Bone marrow (tissue), 2 donors: ENCODE measurements around the gene SCMH1.

Experiments
- DNase-seq, 2 donors: peaks; one replicate each; lab custom pipeline; 2025; lab: John Stamatoyannopoulos, UW

Gene SCMH1

DNA sequence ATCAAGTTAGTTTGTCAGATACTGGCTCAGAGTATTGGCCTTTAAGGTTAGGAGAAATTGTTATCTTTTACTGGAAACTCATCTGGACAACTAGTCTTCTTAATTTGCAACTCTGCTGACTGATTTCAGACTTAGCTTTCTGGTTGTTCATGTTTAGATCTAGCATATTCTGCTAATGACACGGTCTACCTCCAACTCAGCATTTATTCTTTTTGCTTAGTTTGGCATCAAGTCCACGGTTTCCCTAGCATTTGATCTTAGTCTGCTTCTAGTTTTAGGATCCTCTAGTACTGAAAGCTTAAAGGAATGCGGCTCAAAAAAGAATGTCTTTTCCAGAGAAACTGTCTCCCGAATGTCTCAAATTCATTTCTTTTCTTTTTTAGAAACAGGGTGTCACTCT lies 145.0 kb downstream of the SCMH1 start:
- no peak for DNase-seq

DNA sequence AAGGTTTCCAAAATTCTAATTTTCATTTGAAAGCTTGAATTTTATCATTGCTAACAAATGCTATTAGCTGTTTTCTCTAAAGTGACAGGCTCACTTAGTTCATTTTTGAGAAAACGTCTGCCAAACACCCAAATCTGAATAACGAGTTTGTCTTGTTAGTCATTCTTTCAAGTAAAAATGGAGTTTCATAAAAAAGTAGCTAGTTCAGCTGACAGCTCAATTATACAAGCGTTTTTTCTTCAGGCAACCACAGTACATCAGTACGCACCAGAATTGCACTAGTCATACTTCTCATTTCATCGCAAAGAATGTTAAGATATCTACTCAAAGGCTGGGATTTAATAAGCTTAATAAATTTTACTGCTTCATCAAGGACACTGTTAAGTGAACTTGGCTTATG lies 148.3 kb downstream of the SCMH1 start:
- no peak for DNase-seq

DNA sequence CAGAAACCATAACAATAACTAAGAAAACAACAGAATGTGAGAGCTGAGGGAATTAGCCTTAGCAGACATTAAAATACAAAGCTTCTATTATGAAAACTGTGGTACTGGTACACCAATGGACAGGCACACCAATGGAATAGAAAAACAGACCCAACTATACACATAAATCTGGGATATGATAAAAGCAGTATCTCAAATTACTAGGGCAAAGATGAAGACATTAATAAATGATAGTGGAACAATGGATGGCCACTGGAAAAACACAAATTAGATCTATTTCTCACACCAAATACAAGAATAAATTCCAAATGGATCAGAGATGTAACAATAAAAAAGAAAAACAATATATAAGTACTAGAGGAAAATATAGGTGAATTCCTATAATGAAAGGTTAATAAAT lies 155.2 kb downstream of the SCMH1 start:
- no peak for DNase-seq

DNA sequence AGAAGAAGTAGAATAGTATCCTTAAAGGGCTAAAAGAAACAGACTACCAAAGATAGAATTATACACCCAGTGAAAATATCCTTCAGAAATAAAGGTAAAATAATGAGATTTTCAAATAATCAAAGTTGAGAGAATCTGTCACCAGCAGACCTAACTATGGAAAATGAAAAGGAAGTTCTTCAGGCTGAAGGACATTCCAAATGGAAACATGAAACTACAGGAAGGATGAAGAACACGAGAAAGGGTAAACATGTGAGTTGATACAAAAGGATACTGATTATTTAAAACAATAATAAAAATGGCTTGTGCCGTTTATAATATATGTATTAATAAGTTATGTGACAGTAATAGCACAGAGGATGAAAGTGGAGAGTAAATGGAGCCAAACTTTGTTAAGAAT lies 163.5 kb downstream of the SCMH1 start:
- DNase-seq: no peak

DNA sequence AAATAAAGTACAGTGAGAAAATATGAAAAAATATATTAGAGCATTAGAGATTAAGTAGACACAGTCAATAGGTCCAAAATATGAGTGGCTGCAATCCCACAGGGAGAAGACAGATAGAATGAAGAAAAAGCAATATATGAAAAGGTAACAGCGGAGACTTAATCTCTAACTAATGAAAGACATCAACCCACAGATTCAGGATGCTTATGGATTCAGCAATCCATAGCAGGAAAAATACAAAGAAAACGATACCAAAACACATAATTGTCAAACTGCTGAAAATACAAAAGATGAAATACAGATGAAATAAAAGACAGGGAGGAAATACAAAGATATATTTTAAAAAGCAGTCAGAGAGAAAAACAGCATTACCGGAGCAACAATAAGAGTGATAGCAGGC lies 163.9 kb downstream of the SCMH1 start:
- no peak for DNase-seq

DNA sequence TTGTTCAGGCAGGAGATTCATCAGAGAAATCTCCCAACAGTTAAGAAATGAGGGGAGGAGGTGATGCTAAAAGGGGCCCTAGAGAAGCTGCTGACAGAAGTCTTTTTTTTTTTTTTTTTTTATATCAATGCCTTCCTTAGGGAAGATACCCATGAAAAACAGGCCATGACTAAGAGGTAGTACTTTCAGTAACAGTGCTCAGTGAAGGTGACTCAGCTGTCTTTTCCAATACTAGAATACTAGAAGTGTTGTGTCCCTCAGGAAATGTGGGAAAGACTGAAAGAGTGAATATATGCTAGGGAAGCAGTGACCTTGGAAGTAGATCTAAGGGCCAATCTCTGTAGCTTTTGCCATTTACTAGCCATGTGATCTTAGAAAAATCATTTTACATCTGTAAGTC lies 168.1 kb downstream of the SCMH1 start:
- no peak for DNase-seq

DNA sequence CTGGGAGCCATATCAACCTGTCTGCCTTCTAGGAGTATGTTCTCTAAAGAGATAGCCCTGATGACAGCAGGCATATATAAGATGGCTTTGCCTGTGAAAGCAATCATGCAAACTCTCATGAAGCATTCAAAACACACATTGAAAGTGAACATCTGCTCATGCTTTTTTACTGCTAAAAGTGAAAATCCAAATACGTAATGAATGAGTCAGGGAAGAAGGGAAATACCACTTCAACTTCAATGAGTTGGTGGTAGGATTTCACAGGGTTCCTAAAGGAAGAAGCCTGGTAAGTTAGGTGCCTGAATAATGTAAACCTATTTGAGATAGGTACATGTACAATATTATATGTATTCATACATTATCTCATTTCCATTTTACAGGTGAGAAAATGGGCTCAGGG lies 170.1 kb downstream of the SCMH1 start:
- DNase-seq: no peak

DNA sequence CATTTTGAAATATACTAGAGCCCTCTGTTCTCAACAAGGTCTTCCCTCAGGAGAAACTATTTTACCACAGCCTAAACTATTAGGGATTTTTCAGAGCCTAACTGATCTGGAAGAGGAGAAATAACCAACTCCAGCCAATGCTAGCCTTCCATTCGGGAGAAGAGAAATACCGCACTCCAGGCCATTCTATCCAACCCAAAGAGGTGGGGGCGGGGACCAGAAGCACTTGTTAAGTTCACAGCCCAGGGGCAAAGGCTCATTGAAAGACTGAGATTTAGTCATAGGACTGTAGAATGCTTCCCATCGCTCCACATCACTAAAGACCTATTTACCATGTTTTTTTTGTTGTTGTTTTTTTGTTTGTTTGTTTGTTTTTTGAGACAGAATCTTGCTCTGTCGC lies 185.2 kb downstream of the SCMH1 start:
- DNase-seq: no peak

DNA sequence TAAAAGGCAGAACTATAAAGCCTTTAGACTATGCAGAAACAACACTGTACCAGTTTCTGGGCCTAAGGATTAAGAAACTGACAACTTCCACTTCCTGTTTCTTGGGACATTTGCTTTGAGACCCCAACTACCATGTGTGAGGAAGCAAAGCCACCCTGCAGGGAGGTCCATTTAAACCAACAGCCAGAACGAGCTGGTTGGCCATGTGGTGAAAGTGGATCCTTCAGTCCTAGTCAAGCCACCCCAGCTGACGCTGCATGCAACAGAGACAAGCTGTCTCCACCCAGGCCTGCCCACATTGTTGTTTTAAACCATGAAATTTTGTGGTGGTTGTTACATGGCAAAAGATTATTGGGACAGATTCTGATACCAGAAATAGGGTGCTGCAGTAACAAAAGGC lies 188.8 kb downstream of the SCMH1 start:
- DNase-seq: no peak

DNA sequence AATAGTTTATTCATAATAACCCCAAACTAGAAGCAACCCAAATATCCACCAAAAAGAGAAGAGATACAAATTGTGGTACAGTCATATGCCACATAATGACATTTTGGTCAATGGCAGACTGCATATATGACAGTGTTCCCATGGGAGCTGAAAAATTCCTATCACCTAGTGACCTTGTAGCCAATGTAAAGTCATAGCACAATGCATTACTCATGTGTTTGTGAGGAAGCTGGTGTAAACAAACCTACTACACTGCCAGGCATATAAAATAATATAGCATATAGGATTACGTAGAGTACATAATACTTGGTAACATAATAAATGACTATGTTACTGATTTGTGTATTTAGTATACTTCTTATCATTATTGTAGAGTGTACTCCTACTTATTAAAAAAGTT lies 191.1 kb downstream of the SCMH1 start:
- no peak for DNase-seq

DNA sequence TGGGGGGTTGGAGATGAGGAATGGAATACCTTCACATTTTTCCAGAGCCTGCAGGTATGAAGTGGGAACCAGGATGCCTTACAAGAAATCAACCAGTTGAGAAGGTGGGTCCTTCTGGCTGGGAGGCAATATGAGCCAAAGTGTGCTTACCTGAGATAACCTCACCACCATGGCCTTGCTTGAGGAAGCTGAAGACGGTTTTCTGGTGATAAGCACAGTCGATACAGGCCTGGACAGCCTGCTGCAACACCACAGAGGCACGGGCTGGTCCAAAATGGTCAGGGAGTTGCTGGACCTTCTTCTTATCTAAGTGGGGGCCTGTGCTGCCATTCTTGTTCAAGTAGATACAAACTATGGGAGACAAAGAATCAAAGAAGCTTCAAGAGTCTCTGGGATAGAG lies 193.6 kb downstream of the SCMH1 start:
- DNase-seq: no peak

DNA sequence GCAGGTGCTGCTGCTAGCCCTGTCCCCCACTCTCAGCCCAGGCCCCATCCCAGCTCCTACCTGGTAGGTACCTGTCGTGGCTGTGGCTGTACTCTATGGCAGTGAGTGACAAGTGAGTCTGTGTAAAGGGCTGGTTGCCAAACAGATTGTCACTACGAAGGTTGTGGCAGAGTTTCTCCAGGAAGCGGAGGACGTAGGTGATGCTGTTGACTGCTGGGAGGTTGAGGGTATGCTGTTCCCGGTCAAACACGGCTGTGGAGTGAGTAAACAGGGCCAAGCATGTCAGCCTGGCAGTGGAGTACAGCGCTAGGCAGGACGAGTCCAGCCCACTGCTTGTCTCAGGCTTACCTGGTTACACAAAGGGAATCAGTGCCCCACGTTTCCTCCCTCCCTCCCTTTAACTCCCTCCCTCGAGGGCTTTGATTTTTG lies 195.7 kb downstream of the SCMH1 start:
- DNase-seq: no peak

DNA sequence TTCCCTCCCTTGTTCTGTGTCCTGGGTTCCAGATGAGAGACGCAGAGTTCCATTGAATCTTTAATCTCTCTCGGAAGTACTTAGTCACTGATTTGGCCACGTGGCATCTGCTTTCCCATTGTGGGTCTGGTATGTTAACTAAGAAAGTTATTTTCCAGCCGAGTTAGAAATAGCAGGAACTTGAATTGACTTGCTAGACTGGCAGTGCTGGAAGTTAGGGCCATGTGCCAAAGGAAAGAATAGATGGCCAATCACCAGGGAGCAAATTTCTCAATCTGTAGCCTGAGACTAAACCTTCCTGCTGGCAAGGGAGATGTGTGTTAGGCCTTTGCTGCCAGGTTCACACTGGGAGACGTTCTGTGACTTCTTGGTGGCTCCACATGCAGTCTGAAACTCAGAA lies 196.4 kb downstream of the SCMH1 start:
- DNase-seq: no peak

DNA sequence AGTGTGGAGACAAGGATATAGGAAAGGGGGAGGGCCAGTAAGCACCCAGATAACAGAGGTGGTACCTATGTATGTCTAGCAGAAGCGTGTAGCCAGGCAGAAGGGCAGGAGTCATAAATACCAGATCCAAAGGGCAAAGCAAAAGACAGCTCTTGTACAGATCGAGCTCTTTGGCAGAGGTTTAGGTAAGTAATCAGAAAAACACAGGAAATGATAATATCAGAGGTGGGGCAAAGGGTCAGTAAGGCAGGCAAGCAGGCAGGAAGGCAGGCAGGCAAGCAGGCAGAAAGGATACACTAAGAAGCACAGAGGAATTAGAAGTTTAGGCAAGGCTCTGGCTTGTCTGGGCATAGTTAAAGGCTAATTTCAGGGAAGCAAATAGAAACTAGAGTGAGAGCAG lies 197.9 kb downstream of the SCMH1 start:
- no peak for DNase-seq

DNA sequence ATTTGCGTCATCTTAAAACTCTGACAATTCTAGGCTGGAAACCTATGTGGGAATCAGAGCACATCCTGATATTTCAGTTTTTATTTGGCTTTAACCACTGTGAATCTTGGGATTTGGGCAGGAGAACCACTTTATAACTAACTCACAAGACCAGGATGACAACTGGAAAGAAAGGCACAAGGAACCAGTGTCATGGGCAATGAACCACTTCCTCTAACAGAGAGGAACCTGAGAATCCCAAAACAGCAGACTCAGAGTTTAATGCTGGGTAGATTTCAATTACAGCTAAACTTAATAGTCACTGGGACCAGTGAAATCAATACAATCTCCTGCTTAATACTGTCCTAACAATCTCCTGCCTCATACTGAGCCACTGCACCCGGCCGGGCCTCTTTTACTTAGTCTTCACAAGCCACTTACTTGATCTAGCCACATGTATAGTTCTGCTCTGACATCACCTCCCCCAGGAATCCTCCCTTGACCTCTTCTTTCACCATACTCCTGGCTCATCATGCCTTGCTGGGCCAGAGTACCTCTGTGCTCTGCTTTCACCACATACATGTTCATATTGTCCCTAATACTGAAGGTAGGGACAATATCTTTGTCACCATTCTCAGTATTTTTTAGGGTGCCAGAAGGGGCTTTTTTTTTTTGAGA lies 200.4 kb downstream of the SCMH1 start:
- no peak for DNase-seq

DNA sequence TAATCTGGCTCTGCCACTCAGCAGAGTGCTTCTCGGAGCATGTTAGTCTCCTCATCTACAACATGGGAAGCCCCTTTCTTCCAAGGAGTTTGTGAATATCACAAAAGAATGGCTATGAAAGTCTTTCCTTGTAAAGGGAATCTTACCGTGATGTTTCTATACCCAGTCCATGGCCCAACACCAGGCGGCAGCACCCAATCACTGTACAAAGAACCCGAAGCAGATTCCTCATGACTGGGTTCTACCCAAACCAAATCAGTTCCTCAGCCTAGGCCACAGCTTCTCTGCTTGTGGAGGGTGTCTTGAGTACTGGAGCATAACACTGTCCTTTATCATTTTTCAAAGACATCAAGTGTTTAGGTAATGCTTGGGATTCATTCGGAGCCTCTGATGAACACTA lies 204.0 kb downstream of the SCMH1 start:
- DNase-seq: no peak

DNA sequence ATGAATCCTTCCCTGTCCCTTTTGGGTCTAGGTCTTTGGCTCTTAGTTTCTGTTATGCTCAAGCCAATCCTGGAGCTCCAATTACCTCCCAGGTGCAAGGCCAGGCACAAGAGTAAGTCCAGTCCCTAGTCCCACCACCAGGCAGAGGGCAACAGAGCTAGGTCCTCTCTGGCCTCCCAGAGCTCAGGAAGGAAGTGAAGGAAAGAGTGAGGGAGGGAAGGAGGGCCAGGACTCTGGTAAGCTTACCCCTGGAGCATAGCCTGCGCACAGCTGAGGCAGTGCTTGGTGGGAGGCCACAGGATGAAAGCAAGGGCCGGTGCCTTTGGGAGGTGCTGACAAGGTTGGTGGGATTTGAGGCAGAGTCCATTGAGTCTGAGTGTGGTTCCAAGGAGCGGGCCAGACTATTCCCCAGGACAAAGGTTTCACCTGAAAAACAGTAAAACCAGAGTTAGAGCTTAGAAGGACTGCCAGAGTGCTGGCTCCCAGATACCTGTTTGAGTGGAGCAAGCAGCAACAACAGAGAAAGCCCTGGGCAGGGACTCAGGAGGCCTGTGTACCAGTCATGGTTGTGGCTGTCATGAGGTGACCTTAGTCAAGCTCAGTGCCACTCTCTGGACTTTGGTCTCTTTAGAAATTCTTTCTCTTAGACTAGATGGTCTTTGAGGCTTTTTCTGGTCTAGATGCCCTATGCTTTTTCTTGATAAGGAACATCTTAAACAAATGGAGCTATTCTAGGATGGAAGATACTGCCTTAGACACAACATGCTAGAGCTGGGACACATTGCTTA lies 204.8 kb downstream of the SCMH1 start:
- no peak for DNase-seq

DNA sequence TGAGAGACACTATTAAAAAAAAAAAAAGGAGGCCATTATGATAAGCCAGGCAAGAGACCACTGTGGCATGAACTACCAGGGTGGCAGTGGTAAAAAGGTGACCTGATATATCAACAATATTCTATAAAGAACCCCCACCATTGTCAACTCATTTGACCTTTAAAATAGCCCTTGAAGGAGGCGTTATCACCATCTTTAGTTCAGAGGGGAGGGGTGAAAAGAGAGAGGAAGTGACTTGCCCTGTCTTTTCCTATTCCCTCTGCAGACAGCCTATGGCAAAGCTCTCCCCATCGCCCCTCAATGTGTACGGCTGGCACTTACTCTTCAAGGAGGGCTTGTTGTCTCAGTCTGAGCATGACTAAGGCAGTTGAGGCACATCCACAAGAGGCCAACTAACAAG lies 208.8 kb downstream of the SCMH1 start:
- DNase-seq: no peak

DNA sequence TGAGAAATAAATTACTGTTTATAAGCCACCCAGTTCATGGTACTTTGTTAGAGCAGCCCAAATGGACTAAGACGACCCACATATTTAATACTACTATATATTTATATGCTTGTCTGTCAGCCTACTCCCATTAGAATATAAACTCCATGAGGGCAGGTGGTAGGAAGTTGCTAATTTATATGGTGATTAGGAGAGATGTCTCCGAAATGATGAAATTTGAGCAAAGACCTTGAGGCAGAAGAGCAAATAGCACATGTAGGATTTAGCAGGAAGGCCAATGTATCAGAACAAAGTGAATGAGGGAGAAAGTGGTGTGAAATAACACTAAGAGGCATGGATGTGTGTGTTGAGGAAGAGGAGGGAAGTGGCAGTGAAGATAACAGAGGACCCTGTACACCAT lies 210.0 kb downstream of the SCMH1 start:
- DNase-seq: no peak

DNA sequence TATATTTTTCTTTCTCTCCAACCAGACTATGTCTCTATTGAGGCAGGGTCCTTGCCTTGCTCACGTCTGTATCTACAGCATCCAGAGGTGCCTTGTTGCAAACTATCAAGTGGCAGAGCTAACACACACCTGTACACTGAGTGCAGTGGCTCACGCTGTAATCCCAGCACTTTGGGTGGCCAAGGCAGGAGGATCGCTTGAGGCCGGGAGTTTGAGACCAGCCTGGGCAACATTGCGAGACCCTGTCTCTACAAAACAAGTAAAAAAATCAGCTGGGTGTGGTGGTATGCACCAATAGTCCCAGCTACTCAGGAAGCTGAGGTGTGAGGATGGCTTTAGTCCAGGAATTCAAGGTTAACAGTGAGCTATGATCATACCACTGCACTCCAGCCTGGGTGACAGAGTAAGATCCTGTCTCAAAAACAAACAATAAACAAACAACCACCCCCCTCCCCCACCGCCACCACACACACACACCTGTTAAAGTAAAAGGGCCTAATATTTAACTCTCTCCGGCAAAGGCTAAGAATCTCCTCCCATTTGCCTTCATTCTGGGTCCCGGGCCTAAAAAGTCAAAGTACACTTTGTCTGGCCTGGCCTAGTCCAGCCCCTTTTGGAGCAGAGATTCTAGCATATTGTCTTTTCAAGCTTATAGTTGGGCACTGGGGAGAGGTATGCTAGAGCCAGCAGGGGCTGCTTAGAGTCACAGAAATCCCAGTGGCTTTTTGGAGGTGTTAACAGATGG lies 211.1 kb downstream of the SCMH1 start:
- no peak for DNase-seq

DNA sequence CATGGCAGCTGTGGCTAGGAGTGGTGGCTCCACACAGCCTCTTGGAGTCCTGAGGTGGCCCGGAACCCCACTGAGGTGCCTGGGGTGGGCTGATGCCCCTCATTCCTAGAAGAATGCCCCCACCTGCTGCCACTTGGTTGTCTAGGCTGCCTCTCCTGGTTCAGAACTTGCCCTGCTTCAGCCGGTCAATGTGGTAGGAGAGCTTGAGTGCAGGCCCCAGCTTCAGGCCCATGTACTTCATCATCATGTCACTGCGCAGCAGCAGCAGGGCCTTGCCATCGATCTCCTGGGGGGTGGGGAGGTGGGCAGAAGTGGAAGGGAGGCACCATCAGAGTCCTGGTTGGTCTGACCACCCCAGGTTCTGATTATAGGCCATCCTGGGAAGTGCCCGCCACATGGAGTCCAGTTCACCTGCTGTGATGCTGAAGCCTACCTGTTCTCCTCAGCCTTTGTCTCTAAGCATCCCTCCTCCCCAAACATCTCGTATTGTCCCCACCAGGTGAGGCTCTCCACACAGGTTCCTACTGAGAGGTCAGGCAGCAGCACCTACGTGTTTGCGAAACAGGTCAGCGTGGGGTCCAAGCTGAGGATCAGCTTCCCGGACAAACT lies 214.0 kb downstream of the SCMH1 start:
- no peak for DNase-seq

DNA sequence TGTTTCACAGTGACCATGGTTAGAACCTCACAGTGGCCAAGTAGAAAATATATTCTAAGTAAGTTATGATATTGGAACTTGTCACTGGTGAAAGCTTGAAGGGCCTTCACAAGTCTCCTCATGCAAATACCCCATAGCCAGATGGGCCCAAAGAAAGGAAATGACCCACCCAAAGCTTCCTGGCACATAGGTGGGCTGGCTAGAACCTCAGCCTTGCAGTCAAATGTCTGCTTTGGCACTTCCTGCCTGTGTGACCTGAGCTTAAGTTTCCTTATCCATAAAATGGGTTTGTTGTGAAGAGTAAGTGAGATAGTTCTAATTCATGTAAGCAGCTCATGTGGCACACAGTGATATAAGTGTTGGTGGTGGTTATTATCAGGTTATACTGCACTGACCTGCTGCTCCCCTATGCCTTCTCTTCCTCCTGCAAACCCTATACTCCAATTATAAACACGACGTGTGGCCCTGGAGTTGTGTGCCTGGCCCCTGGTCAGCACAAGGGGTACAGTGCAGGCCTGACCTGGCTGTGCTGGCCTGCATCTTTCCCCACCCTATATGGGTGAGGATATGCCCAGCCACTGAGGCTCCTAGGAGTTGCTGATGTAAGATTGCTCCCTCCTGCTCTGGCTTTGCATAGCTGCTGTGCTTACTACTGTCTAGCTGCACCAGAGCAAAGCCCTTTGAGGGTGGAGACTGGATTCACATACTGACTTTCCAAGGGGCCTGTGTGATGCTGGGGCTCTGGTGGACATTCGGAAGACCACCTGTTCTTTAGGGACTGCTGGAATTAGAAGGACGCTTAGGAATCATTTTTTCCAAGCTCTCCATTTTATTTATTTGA lies 215.9 kb downstream of the SCMH1 start:
- no peak for DNase-seq
